H9 (cell line): ENCODE results near the gene LILRA5. TPM values are rescaled to one million over a fixed set of nuclear protein-coding genes. Genes with fewer than 3 reads are reported as not detected.
"Not testable (repeated sequence)": the region's sequence is repeated elsewhere in the genome, so short reads cannot be mapped to it uniquely, and the experiment has no call there.

Experiments
- DNase-seq: peaks from one replicate; pipeline ENCODE4 v3.0.0-alpha.2; 2017
- H2AFZ ChIP-seq: one replicate; pipeline ENCODE4 v1.6.1; 2013; ENCODE audit warnings: mild to moderate bottlenecking, low read length, control low read depth, moderate library complexity
- H2AK5ac ChIP-seq: 2 replicates; pipeline ENCODE4 v1.6.1; 2013; ENCODE audit warnings: low read length, control low read depth, mixed read lengths; ENCODE audit not compliant: insufficient read length
- H2BK120ac ChIP-seq: one replicate; pipeline ENCODE4 v1.6.1; 2013; ENCODE audit warnings: low read depth, mild to moderate bottlenecking, low read length, control low read depth, inconsistent platforms; ENCODE audit not compliant: poor library complexity, severe bottlenecking
- H2BK12ac ChIP-seq: 2 replicates; pipeline ENCODE4 v1.6.1; 2013; ENCODE audit warnings: low read length, control low read depth, mixed read lengths, low read depth; ENCODE audit not compliant: insufficient read length
- H2BK15ac ChIP-seq: 2 replicates; pipeline ENCODE4 v1.6.1; 2013; ENCODE audit warnings: low read depth, low read length, control low read depth
- H2BK20ac ChIP-seq: one replicate; pipeline ENCODE4 v1.6.1; 2013; ENCODE audit warnings: low read depth, mild to moderate bottlenecking, low read length, control low read depth, inconsistent platforms; ENCODE audit not compliant: poor library complexity, severe bottlenecking
- H2BK5ac ChIP-seq: 2 replicates; pipeline ENCODE4 v1.6.1; 2013; ENCODE audit warnings: low read length, control low read depth, mixed read lengths; ENCODE audit not compliant: insufficient read length
- H3K14ac ChIP-seq: 2 replicates; pipeline ENCODE4 v1.6.1; 2013; ENCODE audit warnings: low read length, control low read depth; ENCODE audit not compliant: insufficient read depth
- H3K18ac ChIP-seq: 2 replicates; pipeline ENCODE4 v1.6.1; 2013; ENCODE audit warnings: low read depth, mild to moderate bottlenecking, mixed read lengths, low read length, control low read depth; ENCODE audit not compliant: insufficient read length
- H3K23ac ChIP-seq: 2 replicates; pipeline ENCODE4 v1.6.1; 2013; ENCODE audit warnings: low read length, control low read depth, mixed read lengths, low read depth; ENCODE audit not compliant: insufficient read length
- H3K23me2 ChIP-seq: 2 replicates; pipeline ENCODE4 v1.6.1; 2013; ENCODE audit warnings: low read depth, mild to moderate bottlenecking, mixed read lengths, low read length, control low read depth; ENCODE audit not compliant: insufficient read length, poor library complexity, severe bottlenecking
- H3K27ac ChIP-seq: 2 replicates; pipeline ENCODE4 v1.5.1; 2013; ENCODE audit warnings: low read length, control low read depth, mixed read lengths, low read depth; ENCODE audit not compliant: insufficient read length
- H3K27me3 ChIP-seq: 2 replicates; pipeline ENCODE4 v1.6.1; 2013; ENCODE audit warnings: low read length, control low read depth, inconsistent platforms; ENCODE audit not compliant: insufficient read depth
- H3K4ac ChIP-seq: 2 replicates; pipeline ENCODE4 v1.6.1; 2013; ENCODE audit warnings: low read depth, mild to moderate bottlenecking, control low read depth, inconsistent platforms, low read length, moderate library complexity
- H3K4me1 ChIP-seq: 2 replicates; pipeline ENCODE4 v1.6.1; 2013; ENCODE audit warnings: low read length, control low read depth, inconsistent platforms; ENCODE audit not compliant: insufficient read depth
- H3K4me2 ChIP-seq: 2 replicates; pipeline ENCODE4 v1.6.1; 2013; ENCODE audit warnings: low read length, control low read depth, mixed read lengths; ENCODE audit not compliant: insufficient read length, insufficient read depth
- H3K56ac ChIP-seq: 2 replicates; pipeline ENCODE4 v1.6.1; 2013; ENCODE audit warnings: low read depth, mild to moderate bottlenecking, mixed read lengths, low read length, control low read depth; ENCODE audit not compliant: insufficient read length
- H3K79me1 ChIP-seq: 2 replicates; pipeline ENCODE4 v1.6.1; 2013; ENCODE audit warnings: low read depth, mild to moderate bottlenecking, moderate library complexity, low read length, control low read depth, inconsistent platforms; ENCODE audit not compliant: insufficient read depth, poor library complexity, severe bottlenecking
- H3K79me2 ChIP-seq: 2 replicates; pipeline ENCODE4 v1.6.1; 2013; ENCODE audit warnings: low read length, control low read depth, inconsistent platforms; ENCODE audit not compliant: insufficient read depth
- H3K9ac ChIP-seq: 2 replicates; pipeline ENCODE4 v1.6.1; 2013; ENCODE audit warnings: low read length, control low read depth, mixed read lengths; ENCODE audit not compliant: insufficient read length; ENCODE audit errors: extremely low read depth
- H3K9me3 ChIP-seq: one replicate; pipeline ENCODE4 v1.6.1; 2013; ENCODE audit warnings: low read depth, low read length, inconsistent platforms; ENCODE audit not compliant: control insufficient read depth
- H3T11ph ChIP-seq: one replicate; pipeline ENCODE4 v1.6.1; 2013; ENCODE audit warnings: mild to moderate bottlenecking, low read length, control low read depth, inconsistent platforms
- H4K20me1 ChIP-seq: one replicate; pipeline ENCODE4 v1.6.1; 2013; ENCODE audit not compliant: control insufficient read depth, insufficient read length, insufficient read depth
- H4K5ac ChIP-seq: 2 replicates; pipeline ENCODE4 v1.6.1; 2013; ENCODE audit warnings: low read depth, mild to moderate bottlenecking, mixed read lengths, low read length, control low read depth; ENCODE audit not compliant: insufficient read length
- H4K8ac ChIP-seq: replicated peaks from 2 replicates; pipeline ENCODE4 v1.6.1; 2013; ENCODE audit warnings: low read length, control low read depth, mixed read lengths, low read depth; ENCODE audit not compliant: insufficient read length
- H4K91ac ChIP-seq: 2 replicates; pipeline ENCODE4 v1.6.1; 2013; ENCODE audit warnings: low read depth, mild to moderate bottlenecking, moderate library complexity, mixed read lengths, low read length, control low read depth; ENCODE audit not compliant: insufficient read length
- H3K27ac Mint-ChIP-seq, 3 experiments: 2 replicates in 2 of 3; 3 replicates in 1 of 3; pipeline ENCODE4 v1.8.0; 2020 to 2021; ENCODE audit warnings: mixed read lengths in 3 of 3, mild to moderate bottlenecking in 1 of 3, moderate library complexity in 1 of 3
- H3K27me3 Mint-ChIP-seq: 2 replicates; pipeline ENCODE4 v1.8.0; 2021; ENCODE audit warnings: low read depth, mild to moderate bottlenecking, moderate library complexity, mixed read lengths
- H3K36me3 Mint-ChIP-seq, 3 experiments: 2 replicates in 2 of 3; 3 replicates in 1 of 3; pipeline ENCODE4 v1.8.0; 2020 to 2021; ENCODE audit warnings: low read depth in 3 of 3, mixed read lengths in 3 of 3; ENCODE audit not compliant: insufficient read depth in 1 of 3
- H3K4me1 Mint-ChIP-seq, 2 experiments: 2 replicates each; pipeline ENCODE4 v1.8.0; 2020; ENCODE audit warnings: mixed read lengths in 2 of 2
- H3K4me3 Mint-ChIP-seq, 2 experiments: 2 replicates in 1 of 2; 3 replicates in 1 of 2; pipeline ENCODE4 v1.8.0; 2020 to 2021; ENCODE audit warnings: mild to moderate bottlenecking in 2 of 2, mixed read lengths in 2 of 2, moderate library complexity in 1 of 2
- H3K9me3 Mint-ChIP-seq, 2 experiments: 2 replicates in 1 of 2; 3 replicates in 1 of 2; pipeline ENCODE4 v1.8.0; 2020; ENCODE audit warnings: mild to moderate bottlenecking in 2 of 2, mixed read lengths in 2 of 2, moderate library complexity in 1 of 2
- WGBS: extraction: QIAGEN DNeasy Blood & Tissue Kit; methylation state at CpG from one replicate; pipeline ENCODE4 v1.1.7; 2013; ENCODE audit warnings: missing lambda C conversion rate, low lambda C conversion rate, mixed read lengths; ENCODE audit not compliant: insufficient read length; ENCODE audit errors: extremely low coverage; 5-methylcytosine and 5-hydroxymethylcytosine counted together
- total RNA-seq: library from RNA; stranded (reverse); gene quantifications from 2 replicates; pipeline ENCODE4 v1.2.1, GENCODE V29; 2021

Gene LILRA5
- total RNA-seq, 1 experiment from 2014 or later, result not detected

GRCh38 chr19:54271587-54271986 lies 41.4 kb downstream of the LILRA5 start:
- not testable (repeated sequence) for H4K5ac ChIP-seq, H3K4me2 ChIP-seq, H3K4me1 ChIP-seq, H3K36me3 Mint-ChIP-seq, H3K23me2 ChIP-seq, H3K23ac ChIP-seq, H3K79me2 ChIP-seq, H2AK5ac ChIP-seq, H2BK120ac ChIP-seq, H3K9me3 ChIP-seq, H2BK12ac ChIP-seq, H3K79me1 ChIP-seq, H2BK20ac ChIP-seq, H3K18ac ChIP-seq, H3K4me3 Mint-ChIP-seq, H4K20me1 ChIP-seq, H3K27ac ChIP-seq, H3T11ph ChIP-seq, H3K4me1 Mint-ChIP-seq, H3K27me3 ChIP-seq, H3K14ac ChIP-seq, H3K9ac ChIP-seq, H4K8ac ChIP-seq, H3K4ac ChIP-seq, H4K91ac ChIP-seq, H2AFZ ChIP-seq, H3K27ac Mint-ChIP-seq, H2BK5ac ChIP-seq, H3K56ac ChIP-seq, DNase-seq, H2BK15ac ChIP-seq
- Mint-ChIP-seq H3K27me3 (peaks cover 57% of the 10 kb centered on the region), H3K9me3 (peaks cover 0 to 31% of the 10 kb centered on the region in 2 experiments; a peak in 2 of 5 replicates)
- WGBS, result no CpG with 5 or more reads among the region's 4 CpGs
